GM19397 (cell line): ENCODE measurements around the gene EXD1.
"Not testable (repeated sequence)": the region's sequence is repeated elsewhere in the genome, so short reads cannot be mapped to it uniquely, and the experiment has no call there.

Experiments
- ATAC-seq: cut with Tn5 transposase; IDR thresholded peaks from one replicate; pipeline ENCODE4 v1.9.1; 2021; ENCODE audit warnings: mild to moderate bottlenecking, moderate library complexity; ENCODE audit not compliant: unreplicated experiment

The EXD1 gene, protein sequence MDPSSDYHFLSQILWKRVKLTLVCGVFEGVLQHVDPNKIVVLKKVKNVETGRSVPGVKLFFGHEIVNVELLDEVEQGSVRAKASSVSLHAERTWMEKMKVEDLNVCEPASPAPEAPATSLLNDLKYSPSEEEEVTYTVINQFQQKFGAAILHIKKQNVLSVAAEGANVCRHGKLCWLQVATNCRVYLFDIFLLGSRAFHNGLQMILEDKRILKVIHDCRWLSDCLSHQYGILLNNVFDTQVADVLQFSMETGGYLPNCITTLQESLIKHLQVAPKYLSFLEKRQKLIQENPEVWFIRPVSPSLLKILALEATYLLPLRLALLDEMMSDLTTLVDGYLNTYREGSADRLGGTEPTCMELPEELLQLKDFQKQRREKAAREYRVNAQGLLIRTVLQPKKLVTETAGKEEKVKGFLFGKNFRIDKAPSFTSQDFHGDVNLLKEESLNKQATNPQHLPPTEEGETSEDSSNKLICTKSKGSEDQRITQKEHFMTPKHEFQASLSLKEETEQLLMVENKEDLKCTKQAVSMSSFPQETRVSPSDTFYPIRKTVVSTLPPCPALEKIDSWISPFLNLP

DNA sequence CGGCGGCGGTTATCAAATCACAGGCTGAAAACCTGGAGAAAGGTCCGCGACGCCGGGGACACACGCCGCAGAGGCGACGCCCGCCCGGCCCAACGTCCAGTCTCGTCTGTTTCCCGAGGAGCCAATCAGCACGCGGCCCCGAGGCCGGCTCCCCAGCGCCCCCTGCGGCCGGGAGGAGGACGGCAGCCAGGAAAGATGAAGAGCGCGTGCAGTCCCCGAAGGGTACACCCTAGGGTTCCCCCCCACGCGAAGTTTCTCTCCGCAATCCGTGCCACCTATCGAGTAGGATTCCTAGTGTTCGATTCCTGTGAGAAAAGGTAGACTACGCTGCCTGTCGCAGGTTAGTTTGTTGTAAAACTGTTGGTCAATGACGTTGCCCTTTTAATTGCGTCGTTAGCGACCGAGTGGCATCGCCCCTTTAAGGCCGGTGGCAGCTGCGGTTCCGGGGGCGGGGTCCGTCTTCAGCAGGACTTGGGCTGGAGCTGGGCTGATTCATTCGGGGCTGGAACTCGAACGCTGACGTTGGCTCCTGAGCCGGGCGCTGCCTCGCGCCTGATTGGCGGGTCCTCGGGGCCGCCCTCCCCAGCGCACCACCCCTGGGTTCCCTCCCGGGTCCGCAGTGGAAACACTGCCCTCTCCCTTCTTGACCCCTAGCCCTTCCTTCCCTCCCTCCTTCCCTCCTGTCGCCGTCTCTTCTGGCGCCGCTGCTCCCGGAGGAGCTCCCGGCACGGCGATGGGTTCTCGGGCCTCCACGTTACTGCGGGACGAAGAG lies at the start of gene EXD1, which contains the start of gene CHP1:
Gene EXD1 (minus strand): TSS at position 108 of the 772 bp plus-strand sequence. CDS start 4,182 bp downstream, outside the sequence.
Gene CHP1 (plus strand): TSS at position 619 of the 772 bp plus-strand sequence. CDS start 115 bp downstream, at position 734.
- ATAC-seq = peak; percentile 94

DNA sequence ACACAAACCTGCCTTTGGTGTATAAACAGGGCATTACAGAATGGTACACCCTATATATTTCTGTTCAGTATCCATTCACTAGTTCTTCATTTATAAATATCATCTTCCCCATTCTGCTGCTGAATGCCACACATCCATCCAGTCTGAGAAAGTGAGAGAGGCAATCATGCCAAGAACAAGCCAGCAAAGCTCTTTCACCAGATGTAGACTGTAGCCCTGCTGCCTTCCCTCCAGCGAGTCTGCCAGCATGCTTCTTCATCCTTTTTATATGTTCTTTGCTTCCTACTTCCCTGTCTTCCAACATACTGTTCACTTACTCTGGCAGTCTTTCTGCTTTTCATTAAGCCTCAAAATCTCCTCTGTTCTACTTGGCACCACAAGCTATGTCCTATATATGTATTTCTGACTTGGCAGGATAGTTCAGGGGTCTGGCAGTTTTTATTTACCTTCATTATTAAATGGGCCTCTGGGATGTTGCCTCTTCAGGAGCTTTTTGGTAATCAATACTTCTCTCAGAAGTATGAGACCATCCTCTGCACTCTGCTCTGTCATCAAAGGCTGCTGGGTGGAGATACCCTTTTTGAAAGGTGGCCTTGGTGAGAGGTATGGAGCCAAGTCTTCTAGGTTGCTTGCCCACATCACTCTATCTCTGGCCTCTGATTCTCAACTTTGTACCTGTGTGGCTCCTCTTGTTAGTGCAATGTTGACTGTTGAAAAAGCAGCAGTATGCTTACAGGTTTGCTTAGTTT lies 49.2 kb upstream of the EXD1 start:
- ATAC-seq = no peak

DNA sequence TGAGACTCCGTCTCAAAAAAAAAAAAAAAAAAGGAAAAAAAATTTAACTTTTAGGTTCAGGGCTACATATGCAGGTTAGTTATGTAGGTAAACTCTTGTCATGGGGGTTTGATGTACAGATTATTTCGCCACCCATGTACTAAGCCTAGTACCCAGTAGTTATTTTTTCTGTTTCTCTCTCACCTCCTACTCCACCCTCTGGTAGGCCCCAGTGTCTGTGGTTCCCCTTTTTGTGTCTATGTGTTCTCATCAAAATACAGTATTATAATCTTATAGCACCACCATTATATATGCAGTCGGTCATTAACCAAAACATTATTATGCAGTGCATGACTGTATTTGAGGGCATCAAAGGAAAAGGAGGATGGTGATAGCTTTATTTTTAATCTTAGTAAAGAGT lies 47.8 kb upstream of the EXD1 start:
- ATAC-seq = no peak

DNA sequence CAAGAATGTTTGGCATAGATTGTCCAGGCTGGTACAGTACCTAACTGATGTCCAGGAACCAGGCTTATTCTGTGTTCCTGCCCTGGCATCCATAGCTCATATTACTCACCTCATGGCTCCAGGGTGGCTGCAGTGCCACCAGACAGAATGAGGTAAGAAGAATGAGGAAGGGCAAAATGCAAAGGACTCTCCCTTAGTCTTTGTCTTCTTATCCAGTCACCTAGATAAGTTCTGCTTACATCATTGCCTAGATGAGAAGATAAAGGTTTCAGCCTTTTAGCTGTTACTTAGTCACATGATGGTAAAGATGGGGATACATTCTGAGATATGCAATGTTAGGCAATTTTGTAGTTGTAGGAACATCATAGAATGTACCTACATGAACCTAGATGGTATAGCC lies 46.3 kb upstream of the EXD1 start:
- no peak for ATAC-seq

DNA sequence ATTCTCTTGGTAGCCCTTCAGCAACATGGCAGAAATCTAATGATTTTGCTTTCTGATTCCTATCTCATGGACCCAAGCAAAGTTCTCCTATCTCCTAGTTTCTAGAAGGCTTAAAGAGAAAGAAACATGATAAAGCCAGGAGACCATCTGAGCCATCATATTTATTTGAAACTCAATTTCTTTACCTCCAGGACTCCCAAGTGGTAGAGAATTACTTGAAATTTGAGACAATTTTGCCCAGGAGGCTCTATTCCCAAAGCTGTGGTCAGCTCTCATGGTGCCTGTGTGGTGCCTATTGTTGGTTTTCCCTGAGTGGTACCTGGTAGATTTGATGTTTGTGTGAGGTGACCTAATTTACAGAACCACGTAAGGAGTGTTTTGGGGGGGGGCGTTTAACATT lies 39.3 kb upstream of the EXD1 start:
- no peak for ATAC-seq

DNA sequence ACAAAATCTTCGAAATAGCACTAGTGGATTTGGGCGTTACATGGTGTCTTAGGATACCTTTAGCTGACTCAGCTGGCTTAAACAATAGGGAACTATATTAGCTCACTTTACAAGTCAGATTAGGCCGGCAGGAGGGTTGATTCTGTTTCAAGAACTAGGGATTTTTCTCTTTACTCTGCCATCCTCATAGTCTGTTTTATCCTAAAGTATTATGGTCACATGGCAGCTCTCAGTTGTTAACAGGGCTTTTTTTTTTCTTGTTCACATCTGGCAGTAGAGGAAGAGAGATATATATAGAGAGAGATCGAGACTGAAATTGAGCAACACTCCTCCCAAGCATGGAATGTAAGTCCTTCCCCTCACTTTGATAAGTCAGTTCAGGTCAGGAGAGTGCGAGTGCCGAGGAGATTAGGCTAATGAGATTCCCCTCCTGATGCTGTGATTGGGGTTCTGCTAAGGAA lies 33.4 kb upstream of the EXD1 start:
- no peak for ATAC-seq

DNA sequence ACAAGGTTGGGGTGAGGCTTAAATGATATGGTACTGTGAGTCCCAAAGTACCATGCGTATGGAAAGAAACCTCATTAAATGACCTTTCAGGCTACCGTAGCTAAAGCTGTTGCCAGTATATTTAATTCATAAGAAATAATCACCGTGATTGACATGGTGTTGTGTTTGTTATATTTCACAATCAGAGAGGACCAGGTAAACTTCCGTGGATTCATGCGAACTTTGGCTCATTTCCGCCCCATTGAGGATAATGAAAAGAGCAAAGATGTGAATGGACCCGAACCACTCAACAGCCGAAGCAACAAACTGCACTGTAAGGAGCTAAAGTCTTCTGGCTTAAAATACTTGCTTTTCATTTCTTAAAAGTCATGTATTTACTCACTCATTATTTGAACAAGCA lies 32.0 kb upstream of the EXD1 start:
- no peak for ATAC-seq

DNA sequence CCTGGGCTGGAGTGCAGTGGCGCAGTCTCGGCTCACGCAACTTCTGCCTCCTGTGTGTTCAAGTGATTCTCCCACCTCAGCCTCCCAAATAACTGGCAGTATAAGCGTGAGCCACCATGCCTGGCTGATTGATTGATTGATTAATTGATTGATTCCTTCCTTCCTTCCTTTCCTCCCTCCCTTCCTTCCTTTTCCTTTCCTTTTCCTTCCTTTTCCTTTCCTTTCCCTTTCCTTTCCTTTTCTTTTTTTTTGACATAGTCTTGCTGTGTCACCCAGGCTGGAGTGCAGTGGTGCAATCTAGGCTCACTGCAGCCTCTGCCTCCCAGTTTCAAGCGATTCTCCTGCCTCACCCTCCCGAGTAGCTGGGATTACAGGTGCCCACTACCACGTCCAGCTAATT lies 30.4 kb upstream of the EXD1 start:
- ATAC-seq = not testable (repeated sequence)

DNA sequence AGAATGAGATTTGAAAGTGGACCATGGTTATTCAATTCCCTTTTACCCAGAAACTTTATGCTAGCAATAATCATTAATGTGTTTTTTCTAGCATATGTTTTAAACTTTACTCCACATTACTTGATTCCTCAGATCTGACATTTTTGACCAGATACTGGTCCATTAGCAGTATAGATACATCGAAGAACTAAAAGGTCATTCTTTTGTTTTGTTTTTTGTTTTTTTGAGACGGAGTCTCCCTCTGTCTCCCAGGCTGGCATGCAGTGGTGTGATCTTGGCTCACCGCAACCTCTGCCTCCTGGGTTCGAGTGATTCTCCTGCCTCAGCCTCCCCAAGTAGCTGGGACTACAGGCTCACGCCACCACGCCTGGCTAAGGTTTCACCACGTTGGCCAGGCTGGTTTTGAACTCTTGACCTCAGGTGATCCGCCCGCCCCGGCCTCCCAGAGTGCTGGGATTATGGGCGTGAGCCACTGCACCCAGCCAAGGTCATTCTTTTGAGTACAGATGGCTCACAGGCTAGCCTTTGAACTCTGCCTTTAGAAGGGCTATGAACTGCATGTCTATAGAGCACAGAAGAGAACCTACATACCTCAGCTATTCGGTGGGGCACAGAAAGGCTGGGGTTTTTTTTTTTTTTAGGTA lies 29.1 kb upstream of the EXD1 start:
- no peak for ATAC-seq

DNA sequence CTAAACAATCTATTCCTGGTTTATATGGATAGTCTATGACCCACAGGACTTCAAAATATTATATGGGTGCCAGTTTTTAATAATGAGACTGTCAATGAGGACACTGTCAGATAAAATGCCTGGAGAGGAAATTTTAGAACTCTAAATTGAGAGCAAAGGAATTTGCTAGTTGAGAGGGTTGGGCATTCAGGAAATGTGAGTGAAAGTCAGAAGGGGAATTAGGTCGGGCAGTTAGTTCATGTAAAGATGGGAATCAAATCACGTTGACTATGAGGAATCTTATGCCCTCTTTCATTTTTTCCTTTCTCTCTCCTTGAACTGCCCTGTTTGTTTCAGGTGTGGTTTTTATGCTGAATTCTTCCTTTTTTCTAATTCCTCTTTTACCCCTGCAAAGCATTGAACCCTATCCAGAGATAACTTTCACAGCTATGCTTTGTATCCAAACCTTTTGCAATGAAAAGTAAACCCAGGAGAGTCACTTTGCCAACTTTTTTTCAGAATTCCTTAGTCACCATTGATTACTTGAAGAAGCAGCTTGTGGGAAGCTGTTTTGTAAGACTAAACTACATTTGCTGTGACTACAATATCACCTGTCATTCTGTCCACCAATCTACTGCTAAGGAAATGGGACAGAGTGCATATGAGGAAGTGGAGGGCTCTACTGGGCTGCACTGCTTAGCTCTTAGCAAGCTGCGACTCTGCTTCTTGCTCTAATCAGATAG lies 28.4 kb upstream of the EXD1 start:
- no peak for ATAC-seq

DNA sequence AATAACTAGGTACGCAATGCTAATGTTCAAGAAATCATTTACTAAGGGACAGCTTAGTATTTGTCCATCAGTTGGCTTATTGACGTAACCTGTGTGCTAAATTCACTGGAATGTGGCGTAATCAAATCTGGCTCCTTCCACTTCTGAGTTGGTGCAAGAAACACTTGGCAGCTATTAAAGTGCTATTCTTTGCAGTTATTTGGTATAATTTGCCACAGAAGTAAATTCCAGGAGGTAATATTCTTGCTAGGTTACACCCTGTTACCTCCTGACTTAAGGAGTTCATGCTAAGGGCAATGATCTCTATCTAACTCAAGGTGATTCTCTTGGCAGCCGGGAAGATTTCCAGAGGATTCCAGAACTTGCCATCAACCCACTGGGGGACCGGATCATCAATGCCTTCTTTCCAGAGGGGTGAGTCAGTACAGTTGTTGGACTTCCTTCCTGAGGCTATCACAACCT lies 26.1 kb upstream of the EXD1 start:
- ATAC-seq = no peak

DNA sequence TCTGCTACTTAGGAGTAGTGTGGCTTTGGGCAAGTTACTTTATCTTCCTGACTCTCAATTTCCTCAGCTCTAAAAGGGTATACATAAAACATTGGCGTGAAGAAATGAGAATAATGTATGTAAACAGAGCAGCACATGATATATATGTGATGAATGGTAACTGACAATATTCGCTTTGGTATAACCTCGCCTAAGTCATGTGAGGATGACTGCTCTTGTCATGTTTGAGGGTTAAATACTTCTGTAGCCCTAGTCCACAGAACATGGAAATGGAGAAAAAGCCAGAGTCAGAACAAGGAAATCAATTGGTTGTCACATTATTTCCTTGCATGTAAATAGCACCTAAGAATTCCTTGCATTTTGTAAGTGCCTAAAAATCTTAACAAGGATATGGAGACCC lies 25.5 kb upstream of the EXD1 start:
- ATAC-seq = no peak

DNA sequence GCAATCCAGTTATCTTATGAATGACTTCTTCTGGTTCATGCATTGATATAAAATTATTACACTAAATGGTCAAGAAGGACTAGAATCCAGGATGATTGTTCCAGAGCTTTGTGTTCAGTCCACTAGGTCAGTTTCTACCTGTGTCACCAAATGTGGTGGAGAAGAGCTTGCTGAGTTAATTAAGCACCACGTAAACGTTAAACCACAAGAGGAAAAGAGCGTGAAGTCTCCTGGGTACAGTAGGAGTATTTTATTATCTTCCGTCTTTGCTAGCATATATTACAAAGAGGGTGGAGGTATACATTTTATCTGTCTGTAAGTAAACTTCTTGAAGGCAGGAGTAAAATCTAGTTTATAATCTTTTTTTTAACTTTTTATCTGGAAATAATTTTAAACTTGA lies 24.0 kb upstream of the EXD1 start:
- ATAC-seq = no peak

DNA sequence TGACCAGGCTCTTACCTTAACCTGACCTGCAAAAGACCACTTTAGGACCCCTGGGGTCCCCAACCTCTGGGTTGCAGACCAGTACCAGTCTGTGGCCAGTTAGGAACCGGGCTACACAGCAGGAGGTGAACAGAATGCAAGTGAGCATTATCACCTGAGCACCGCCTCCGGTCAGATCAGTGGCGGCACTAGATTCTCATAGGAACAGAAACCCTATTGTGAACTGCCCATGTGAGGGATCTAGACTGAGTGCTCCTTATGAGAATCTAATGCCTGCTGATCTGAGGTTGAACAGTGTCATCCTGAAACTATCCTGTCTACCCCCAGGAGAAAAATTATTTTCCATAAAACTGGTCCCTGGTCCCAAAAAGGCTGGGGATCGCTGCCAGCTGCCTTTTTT lies 20.9 kb upstream of the EXD1 start:
- ATAC-seq = no peak

DNA sequence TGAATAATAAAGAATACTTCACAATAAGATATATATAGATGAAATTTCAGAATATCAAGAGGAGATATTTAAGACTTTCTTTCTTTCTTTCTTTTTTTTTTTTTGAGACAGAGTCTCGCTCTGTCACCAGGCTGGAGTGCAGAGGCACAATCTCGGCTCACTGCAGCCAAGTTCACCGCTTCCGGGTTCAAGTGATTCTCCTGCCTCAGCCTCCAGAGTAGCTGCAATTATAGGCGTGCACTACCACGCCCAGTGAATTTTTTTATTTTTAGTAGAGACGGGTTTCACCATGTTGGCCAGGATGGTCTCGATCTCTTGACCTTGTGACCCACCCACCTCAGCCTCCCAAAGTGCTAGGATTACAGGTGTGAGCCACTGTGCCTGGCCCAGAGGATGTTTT lies 20.2 kb upstream of the EXD1 start:
- ATAC-seq = not testable (repeated sequence)

DNA sequence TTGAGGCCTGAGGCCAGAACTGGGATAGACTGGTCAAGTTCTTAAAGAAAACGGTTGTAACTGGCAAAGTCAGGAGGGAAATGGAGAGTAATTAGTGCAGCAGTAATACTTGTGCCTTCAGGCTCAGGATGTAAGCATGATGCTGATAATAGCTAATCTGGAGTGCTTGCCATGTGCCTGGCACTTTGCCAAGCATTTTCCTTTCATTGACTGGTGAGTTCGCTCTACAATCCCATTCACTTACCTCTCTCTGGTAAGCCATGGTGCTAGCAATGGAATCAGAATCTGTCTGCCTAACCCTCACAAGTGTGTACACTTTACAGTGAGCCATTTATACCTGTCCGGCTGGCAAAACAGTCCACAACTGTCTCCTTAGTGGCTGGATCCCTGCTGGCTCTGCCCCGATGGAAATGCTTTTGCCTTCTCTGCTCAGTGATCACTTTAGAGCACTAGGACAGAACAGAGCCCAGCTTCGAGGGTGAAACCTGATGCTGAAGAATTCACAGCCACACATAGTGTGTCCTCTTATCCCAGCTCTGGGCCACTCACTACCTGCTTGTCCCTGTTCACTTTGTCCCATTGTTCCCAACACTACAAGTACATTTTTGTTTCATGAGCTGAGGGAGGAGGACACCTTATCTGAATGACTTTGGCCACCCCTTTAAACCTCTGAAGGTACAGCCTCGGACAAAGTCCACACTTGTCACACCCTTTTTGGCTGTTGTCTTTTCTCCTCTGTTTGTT lies 10.8 kb upstream of the EXD1 start:
- no peak for ATAC-seq

DNA sequence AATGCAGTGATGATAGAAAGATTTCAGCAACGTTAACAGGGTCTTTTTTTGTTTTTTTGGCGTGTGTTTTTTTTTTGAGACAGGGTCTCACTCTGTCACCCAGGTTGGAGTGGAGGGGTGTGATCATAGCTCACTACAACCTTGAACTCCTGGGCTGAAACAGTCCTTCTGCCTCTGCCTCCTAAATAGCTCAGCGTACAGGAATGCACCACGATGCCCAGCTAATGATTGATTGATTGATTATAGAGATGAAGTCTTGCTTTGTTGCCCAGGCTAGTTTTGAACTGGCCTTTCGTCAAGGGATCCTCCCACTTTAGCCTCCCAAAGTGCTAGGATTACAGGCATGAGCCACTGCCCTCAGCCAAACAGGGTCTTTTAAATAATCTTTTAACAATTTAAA lies 7.5 kb upstream of the EXD1 start:
- no peak for ATAC-seq

DNA sequence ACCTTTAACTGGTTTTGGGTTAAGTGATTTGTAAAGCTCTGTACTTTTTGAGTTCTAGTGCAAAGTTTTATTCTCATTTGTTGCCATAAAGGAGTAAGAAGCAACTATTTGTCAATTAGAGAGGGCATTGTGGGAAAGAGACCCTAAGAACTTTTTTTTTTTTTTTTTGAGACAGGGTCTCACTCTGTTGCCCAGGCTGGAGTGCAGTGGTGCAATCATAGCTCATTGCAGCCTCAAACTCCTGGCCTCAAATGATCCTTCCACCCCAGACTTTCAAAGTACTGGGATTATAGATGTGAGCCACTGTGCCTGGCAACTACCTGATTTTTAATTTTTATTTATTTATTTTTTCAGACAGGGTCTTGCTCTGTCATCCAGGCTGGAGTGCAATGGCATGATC lies 5.4 kb upstream of the EXD1 start:
- ATAC-seq = no peak

DNA sequence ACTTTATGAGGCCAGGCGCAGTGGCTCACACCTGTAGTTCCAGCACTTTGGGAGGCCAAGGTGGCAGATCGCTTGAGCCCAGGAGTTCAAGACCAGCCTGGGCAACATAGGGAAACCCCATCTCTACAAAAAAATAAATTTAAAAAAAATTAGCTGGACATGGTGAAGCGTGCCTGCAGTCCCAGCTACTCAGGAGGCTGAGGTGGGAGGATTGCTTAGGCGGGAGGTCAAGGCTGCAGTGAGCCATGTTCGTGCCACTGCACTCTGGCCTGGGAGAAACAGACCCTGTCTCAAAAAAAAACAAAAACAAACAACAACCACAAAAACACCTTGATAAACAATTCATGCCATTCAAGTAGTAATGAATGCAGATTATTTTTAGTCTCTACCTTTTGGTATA lies 4.7 kb upstream of the EXD1 start:
- ATAC-seq = not testable (repeated sequence)
